ENCODE results near the gene RPS21. TPM values are rescaled to one million over a fixed set of nuclear protein-coding genes. Genes with fewer than 3 reads are reported as not detected.

RPS21 gene
- total and polyA plus RNA-seq, 4 donors: 350 to 705 (median 672) TPM

- no peaks in the 10 kb centered on the region for H3K9me3 ChIP-seq (ENCODE audit: control insufficient read depth, insufficient read depth, low read length)
- H3K4me3 ChIP-seq (ENCODE audit: low read depth, low read length): no peak overlapping the region
- peaks cover 91% of the 10 kb centered on the region for H3K4me1 ChIP-seq (ENCODE audit: control insufficient read depth, insufficient read depth, low read length)
- 55% methylated on average over 5 of the region's 7 CpGs for WGBS (ENCODE audit: insufficient coverage)
- DNase-seq (ENCODE audit: low read depth in 4 of 6, low spot score in 6 of 6): peak in 1 of 6 donors; percentile 19
- H3K27ac ChIP-seq (ENCODE audit: low read depth, low read length): no peak overlapping the region
- H3K27me3 ChIP-seq (ENCODE audit: control insufficient read depth, insufficient read depth, low read length): no peaks in the 10 kb centered on the region
- H3K36me3 ChIP-seq (ENCODE audit: control insufficient read depth, insufficient read depth, low read length): peaks cover 88% of the 10 kb centered on the region
These were observed 29.2 kb upstream of the RPS21 start for GRCh38 chr20:62357681-62358080.

- DNase-seq (ENCODE audit: low read depth in 4 of 6, low spot score in 6 of 6): peak in 1 of 6 donors; percentile 20
- Histone ChIP-seq H3K4me3 (ENCODE audit: low read depth, low read length) (no peak overlapping the region), H3K27me3 (ENCODE audit: control insufficient read depth, insufficient read depth, low read length) (no peaks in the 10 kb centered on the region), H3K4me1 (ENCODE audit: control insufficient read depth, insufficient read depth, low read length) (peaks cover 91% of the 10 kb centered on the region), H3K9me3 (ENCODE audit: control insufficient read depth, insufficient read depth, low read length) (no peaks in the 10 kb centered on the region), H3K27ac (ENCODE audit: low read depth, low read length) (no peak overlapping the region), H3K36me3 (ENCODE audit: control insufficient read depth, insufficient read depth, low read length) (peaks cover 87% of the 10 kb centered on the region)
- 65% methylated on average over 19 of the region's 24 CpGs for WGBS (ENCODE audit: insufficient coverage)
These were observed 28.5 kb upstream of the RPS21 start for GRCh38 chr20:62358171-62359042.

- H3K4me3 ChIP-seq (ENCODE audit: low read depth, low read length): no peak overlapping the region
- peak overlapping the region; percentile 57 for H3K27ac ChIP-seq (ENCODE audit: low read depth, low read length)
- H3K27me3 ChIP-seq (ENCODE audit: control insufficient read depth, insufficient read depth, low read length): no peaks in the 10 kb centered on the region
- peaks cover 94% of the 10 kb centered on the region for H3K4me1 ChIP-seq (ENCODE audit: control insufficient read depth, insufficient read depth, low read length)
- 50% methylated on average over 12 of the region's 16 CpGs for WGBS (ENCODE audit: insufficient coverage)
- peaks cover 85% of the 10 kb centered on the region for H3K36me3 ChIP-seq (ENCODE audit: control insufficient read depth, insufficient read depth, low read length)
- no peaks in the 10 kb centered on the region for H3K9me3 ChIP-seq (ENCODE audit: control insufficient read depth, insufficient read depth, low read length)
- DNase-seq (ENCODE audit: low read depth in 4 of 6, low spot score in 6 of 6): no peak
These were observed 27.8 kb upstream of the RPS21 start for GRCh38 chr20:62359043-62359490.

GRCh38 chr20:62359491-62360121, 27.3 kb upstream of the RPS21 start:
- H3K27ac ChIP-seq (ENCODE audit: low read depth, low read length): peak overlapping the region; percentile 57
- H3K4me1 ChIP-seq (ENCODE audit: control insufficient read depth, insufficient read depth, low read length): peaks cover 96% of the 10 kb centered on the region
- peak in 2 of 6 donors; percentile 71 to 75 for DNase-seq (ENCODE audit: low read depth in 4 of 6, low spot score in 6 of 6)
- peaks cover 85% of the 10 kb centered on the region for H3K36me3 ChIP-seq (ENCODE audit: control insufficient read depth, insufficient read depth, low read length)
- no peaks in the 10 kb centered on the region for H3K9me3 ChIP-seq (ENCODE audit: control insufficient read depth, insufficient read depth, low read length)
- 32% methylated on average over 25 of the region's 25 CpGs for WGBS (ENCODE audit: insufficient coverage)
- no peaks in the 10 kb centered on the region for H3K27me3 ChIP-seq (ENCODE audit: control insufficient read depth, insufficient read depth, low read length)
- no peak overlapping the region for H3K4me3 ChIP-seq (ENCODE audit: low read depth, low read length)

GRCh38 chr20:62360854-62361798, 25.8 kb upstream of the RPS21 start:
- peaks cover 82% of the 10 kb centered on the region for H3K36me3 ChIP-seq (ENCODE audit: control insufficient read depth, insufficient read depth, low read length)
- DNase-seq (ENCODE audit: low read depth in 4 of 6, low spot score in 6 of 6): peak in 2 of 6 donors; percentile 74 to 78
- no peaks in the 10 kb centered on the region for H3K27me3 ChIP-seq (ENCODE audit: control insufficient read depth, insufficient read depth, low read length)
- H3K4me1 ChIP-seq (ENCODE audit: control insufficient read depth, insufficient read depth, low read length): peaks cover 96% of the 10 kb centered on the region
- no peak overlapping the region for H3K4me3 ChIP-seq (ENCODE audit: low read depth, low read length)
- peak overlapping the region; percentile 27 for H3K27ac ChIP-seq (ENCODE audit: low read depth, low read length)
- WGBS (ENCODE audit: insufficient coverage): 40% methylated on average over 22 of the region's 25 CpGs
- no peaks in the 10 kb centered on the region for H3K9me3 ChIP-seq (ENCODE audit: control insufficient read depth, insufficient read depth, low read length)

- whole genome bisulfite sequencing (ENCODE audit: insufficient coverage): 72% methylated on average over 34 of the region's 34 CpGs
- Histone ChIP-seq H3K36me3 (ENCODE audit: control insufficient read depth, insufficient read depth, low read length) (peaks cover 73% of the 10 kb centered on the region), H3K4me1 (ENCODE audit: control insufficient read depth, insufficient read depth, low read length) (peaks cover 94% of the 10 kb centered on the region), H3K9me3 (ENCODE audit: control insufficient read depth, insufficient read depth, low read length) (no peaks in the 10 kb centered on the region), H3K4me3 (ENCODE audit: low read depth, low read length) (no peak overlapping the region), H3K27me3 (ENCODE audit: control insufficient read depth, insufficient read depth, low read length) (no peaks in the 10 kb centered on the region), H3K27ac (ENCODE audit: low read depth, low read length) (no peak overlapping the region)
- DNase-seq (ENCODE audit: low read depth in 4 of 6, low spot score in 6 of 6): no peak
These were observed 24.9 kb upstream of the RPS21 start for GRCh38 chr20:62361799-62362589.

- Histone ChIP-seq H3K27ac (ENCODE audit: low read depth, low read length) (no peak overlapping the region), H3K4me3 (ENCODE audit: low read depth, low read length) (no peak overlapping the region), H3K27me3 (ENCODE audit: control insufficient read depth, insufficient read depth, low read length) (peaks cover under 1% of the 10 kb centered on the region), H3K36me3 (ENCODE audit: control insufficient read depth, insufficient read depth, low read length) (peaks cover 67% of the 10 kb centered on the region), H3K9me3 (ENCODE audit: control insufficient read depth, insufficient read depth, low read length) (no peaks in the 10 kb centered on the region), H3K4me1 (ENCODE audit: control insufficient read depth, insufficient read depth, low read length) (peaks cover 90% of the 10 kb centered on the region)
- WGBS (ENCODE audit: insufficient coverage): 67% methylated on average over 12 of the region's 13 CpGs
- peak in 1 of 6 donors; percentile 17 for DNase-seq (ENCODE audit: low read depth in 4 of 6, low spot score in 6 of 6)
These were observed 24.3 kb upstream of the RPS21 start for GRCh38 chr20:62362590-62362940.

GRCh38 chr20:62362991-62363919, 23.6 kb upstream of the RPS21 start:
- peak in 1 of 6 donors; percentile 67 for DNase-seq (ENCODE audit: low read depth in 4 of 6, low spot score in 6 of 6)
- Histone ChIP-seq H3K4me1 (ENCODE audit: control insufficient read depth, insufficient read depth, low read length) (peaks cover 90% of the 10 kb centered on the region), H3K9me3 (ENCODE audit: control insufficient read depth, insufficient read depth, low read length) (no peaks in the 10 kb centered on the region), H3K4me3 (ENCODE audit: low read depth, low read length) (no peak overlapping the region), H3K36me3 (ENCODE audit: control insufficient read depth, insufficient read depth, low read length) (peaks cover 60% of the 10 kb centered on the region), H3K27me3 (ENCODE audit: control insufficient read depth, insufficient read depth, low read length) (peaks cover 5% of the 10 kb centered on the region), H3K27ac (ENCODE audit: low read depth, low read length) (peak overlapping the region; percentile 40)
- 40% methylated on average over 19 of the region's 20 CpGs for WGBS (ENCODE audit: insufficient coverage)
